HG02610 (cell line): ENCODE measurements around the gene CDNF.
"Not testable (repeated sequence)": the region's sequence is repeated elsewhere in the genome, so short reads cannot be mapped to it uniquely, and the experiment has no call there.

Source experiments
- ATAC-seq: cut with Tn5 transposase; IDR thresholded peaks from one replicate; pipeline ENCODE4 v1.9.1; 2021; ENCODE audit warnings: mild to moderate bottlenecking, moderate library complexity; ENCODE audit not compliant: unreplicated experiment

Gene CDNF

DNA sequence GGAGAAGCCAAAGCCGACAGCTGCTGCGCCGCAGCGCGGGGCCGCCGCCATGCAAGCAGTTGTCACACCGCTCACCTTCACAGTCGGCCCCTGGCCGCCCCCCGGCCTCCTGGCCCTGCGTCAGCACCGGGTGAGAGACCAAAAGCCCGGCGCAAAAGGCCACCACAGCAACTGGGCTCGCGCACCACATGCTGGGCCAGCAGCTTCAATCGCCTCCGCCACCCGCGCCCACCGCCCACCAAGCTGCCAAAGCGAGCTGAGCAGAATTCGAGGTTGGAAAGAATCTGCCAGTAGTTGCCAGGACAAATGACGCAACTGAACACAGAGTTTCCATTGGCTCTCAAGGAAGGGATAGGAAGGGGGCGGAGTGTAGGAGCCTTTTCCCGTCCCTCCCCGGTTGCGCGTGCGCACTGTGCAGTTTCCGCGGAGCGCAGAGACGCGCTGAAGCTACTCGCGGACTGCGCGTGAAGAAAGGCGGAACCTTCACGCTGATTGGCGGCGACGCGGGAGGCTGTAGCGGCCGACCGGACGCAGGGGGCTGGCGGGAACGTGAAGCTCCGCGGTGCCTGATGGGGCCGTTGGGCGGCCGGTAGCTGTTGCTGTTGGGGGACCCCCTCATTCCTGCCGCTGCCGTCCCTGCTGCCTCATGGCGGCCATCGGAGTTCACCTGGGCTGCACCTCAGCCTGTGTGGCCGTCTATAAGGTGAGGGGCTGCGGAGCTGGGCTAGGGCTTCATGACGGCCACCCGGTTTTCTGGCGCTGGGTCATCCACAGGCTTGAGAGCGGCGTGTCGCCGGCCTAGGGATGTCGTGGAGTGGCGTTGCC lies at the start of gene CDNF, which contains the start of the genes HSPA14 and MSANTD7:
TSS of gene CDNF (minus strand) at position 281 of the 825 bp plus-strand sequence. CDS start at position 190, 91 bp downstream.
TSS of gene HSPA14 (plus strand) at position 550 of the 825 bp plus-strand sequence. CDS start at position 647, 97 bp downstream.
TSS of gene MSANTD7 (plus strand) at position 550 of the 825 bp plus-strand sequence. CDS start 3,979 bp downstream, outside the sequence.
- peak; percentile 94 for ATAC-seq

GRCh38 chr10:14884082-14884481 lies 46.2 kb upstream of the CDNF start:
- no peak for ATAC-seq

DNA sequence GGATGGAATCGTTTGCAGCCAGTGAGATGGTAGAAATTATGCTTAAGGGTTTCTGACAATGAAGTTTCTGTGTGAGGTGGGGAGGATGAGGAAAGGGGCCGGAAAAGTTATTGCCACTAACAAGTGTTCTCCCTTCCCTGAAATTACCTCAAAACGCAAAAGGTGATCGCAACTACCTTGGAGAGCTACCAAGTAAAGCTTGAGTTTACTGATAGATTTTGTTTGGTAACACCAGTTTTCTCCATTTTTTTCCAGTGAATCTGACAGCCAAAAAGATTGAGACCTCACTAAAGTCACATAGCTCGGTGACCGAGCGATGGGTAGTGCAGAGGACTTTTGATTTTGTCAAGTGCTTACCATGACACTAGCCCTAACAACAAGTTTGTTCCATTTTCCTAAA lies 42.4 kb upstream of the CDNF start:
- ATAC-seq: no peak

- no peak for ATAC-seq
Observed at GRCh38 chr10:14879928-14880193, 42.0 kb upstream of the CDNF start.

- peak; percentile 20 for ATAC-seq
Observed at GRCh38 chr10:14879124-14879927, 41.5 kb upstream of the CDNF start.

DNA sequence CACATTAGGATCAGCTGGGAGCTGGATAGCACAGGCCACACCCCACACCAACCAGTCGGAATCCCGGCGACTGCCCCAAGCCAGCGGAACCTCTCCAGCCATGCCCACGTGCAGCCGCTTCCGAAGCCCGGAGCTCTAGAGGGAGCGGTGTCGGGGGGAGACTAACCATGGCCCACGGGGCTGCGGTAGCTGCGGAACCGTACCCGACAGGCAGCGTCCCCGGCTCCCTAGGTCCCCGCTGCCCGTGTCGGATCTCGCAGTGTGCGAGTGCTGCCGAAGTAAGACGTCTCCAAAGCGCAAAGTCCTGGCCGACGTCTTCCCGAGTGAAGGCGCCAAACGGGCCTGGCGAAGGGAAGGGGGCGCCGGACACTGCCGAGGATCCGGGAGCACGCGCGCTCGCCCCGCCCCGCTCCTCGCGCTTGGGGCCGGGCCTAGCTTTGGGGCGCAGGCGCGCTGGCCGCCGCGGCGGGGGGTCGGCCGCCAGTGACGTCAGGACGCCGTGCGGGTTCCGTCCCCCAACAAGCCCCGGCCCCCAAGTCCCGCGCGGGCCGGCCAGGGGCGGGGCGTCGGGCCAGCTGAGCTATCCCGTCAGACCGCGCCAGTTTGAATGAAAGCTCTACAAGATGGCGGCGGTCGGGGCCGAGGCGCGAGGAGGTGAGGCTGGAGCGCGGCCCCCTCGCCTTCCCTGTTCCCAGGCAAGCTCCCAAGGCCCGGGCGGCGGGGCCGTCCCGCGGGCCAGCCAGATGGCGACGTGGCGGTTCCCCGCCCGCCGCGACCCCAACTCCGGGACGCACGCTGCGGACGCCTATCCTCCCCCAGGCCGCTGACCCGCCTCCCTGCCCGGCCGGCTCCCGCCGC lies 40.7 kb upstream of the CDNF start, which contains the start of gene SUV39H2:
TSS of gene SUV39H2 (plus strand) at position 601 of the 858 bp plus-strand sequence. CDS start at position 624, 23 bp downstream.
- ATAC-seq: peak; percentile 92

- no peak for ATAC-seq
Observed at GRCh38 chr10:14876764-14877163, 38.9 kb upstream of the CDNF start.

- ATAC-seq: no peak
Observed at GRCh38 chr10:14875941-14876340, 38.1 kb upstream of the CDNF start.

- peak; percentile 66 for ATAC-seq
Observed at GRCh38 chr10:14873090-14873760, 35.4 kb upstream of the CDNF start.

DNA sequence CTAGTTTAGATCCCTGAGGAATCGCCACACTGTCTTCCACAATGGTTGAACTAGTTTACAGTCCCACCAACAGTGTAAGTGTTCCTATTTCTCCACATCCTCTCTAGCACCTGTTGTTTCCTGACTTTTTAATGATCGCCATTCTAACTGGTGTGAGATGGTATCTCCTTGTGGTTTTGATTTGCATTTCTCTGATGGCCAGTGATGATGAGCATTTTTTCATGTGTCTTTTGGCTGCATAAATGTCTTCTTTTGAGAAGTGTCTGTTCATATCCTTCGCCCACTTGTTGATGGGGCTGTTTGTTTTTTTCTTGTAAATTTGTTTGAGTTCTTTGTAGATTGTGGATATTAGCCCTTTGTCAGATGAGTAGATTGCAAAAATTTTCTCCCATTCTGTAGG lies 27.0 kb upstream of the CDNF start:
- not testable (repeated sequence) for ATAC-seq

DNA sequence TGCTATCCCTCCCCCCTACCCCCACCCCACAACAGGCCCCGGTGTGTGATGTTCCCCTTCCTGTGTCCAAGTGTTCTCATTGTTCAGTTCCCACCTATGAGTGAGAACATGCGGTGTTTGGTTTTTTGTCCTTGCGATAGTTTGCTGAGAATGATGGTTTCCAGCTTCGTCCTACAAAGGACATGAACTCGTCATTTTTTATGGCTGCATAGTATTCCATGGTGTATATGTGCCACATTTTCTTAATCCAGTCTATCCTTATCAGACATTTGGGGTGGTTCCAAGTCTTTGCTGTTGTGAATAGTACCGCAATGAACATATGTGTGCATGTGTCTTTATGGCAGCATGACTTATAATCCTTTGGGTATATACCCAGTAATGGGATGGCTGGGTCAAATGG lies 26.6 kb upstream of the CDNF start:
- not testable (repeated sequence) for ATAC-seq

- no peak for ATAC-seq
Observed at GRCh38 chr10:14860791-14861190, 23.0 kb upstream of the CDNF start.

DNA sequence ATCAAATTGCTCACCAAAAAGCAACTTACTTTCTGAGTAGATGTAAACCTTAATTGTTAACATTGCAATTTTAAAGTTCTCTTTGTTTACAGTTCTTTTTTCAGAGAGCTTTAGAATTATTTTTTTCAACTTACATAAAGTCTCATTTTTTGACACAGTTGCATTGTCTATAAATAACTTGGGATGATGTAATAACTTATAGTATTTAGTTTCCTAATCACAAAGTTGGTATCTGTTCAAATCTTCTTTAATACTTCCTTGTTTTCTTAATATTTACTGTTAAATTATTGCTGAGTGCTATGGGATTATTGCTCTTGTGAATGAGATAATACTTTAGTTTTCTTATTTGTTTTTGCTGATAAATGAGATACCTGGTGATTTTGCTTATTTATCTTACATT lies 21.9 kb upstream of the CDNF start:
- no peak for ATAC-seq

DNA sequence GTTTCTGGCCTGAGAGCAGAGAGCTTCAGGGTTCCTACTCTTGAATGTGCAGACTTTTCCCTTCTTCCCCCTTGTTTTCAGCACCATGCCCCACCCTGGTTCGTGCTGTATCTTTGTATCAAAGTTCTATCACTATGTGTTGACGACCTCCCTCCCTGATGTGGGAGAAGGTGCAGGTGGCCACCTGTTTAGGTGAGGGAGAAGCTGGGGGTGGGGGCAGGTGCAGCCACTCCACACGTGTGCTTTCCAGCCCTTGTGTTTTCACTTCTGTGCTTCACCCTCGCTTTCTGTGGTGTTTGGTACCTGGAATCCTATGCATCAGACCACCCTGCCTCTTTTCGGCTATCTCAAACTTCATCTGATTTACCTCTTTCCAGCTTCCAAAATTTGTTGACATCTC lies 21.2 kb upstream of the CDNF start:
- ATAC-seq: no peak

- no peak for ATAC-seq
Observed at GRCh38 chr10:14858338-14858960, 20.6 kb upstream of the CDNF start.

- no peak for ATAC-seq
Observed at GRCh38 chr10:14855453-14855852, 17.6 kb upstream of the CDNF start.

GRCh38 chr10:14852236-14852635 lies 14.4 kb upstream of the CDNF start:
- no peak for ATAC-seq

- ATAC-seq: no peak
Observed at GRCh38 chr10:14844948-14845347, 7.1 kb upstream of the CDNF start.

DNA sequence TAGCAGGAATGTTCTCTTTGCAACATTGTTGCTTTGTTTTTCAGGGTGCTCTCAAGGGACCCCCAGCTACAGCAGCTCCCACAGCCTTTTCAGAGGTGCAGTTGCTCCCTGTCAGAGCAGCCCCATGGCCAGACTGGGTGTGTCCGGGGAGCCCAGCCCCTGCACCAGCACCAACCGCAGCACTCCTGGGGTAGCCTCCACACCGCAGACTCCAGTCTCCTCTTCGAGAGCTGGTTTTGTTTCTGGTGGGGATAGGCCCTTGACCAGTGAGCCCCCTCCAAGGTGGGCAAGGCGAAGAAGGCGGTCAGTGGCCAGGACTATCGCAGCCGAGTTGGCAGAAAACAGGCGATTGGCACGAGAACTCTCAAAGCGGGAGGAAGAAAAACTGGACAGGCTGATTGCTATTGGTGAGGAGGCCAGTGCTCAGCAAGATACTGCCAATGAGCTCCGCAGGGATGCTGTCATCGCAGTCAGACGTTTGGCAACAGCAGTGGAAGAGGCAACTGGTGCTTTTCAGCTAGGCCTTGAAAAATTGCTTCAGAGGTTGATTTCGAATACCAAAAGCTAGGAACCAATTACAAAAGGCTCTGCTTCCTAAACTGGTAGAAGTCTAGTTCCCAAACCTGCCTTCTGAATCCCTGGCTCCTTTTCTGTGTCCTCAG lies 5.6 kb upstream of the CDNF start:
- no peak for ATAC-seq
